Measurements from ENCODE around the gene SMYD3.

The SMYD3 gene

GRCh38 chr1:245926888-245927287, 580.2 kb downstream of the SMYD3 start:
- DNase-seq (ENCODE audit: insufficient read length, low spot score) (no peak), FAIRE-seq (no peak)
- no peak for TF ChIP-seq CTCF (IDR thresholded peaks at IDR 0.05; ENCODE audit: insufficient read depth, missing control alignments)

- TF ChIP-seq CTCF (IDR thresholded peaks at IDR 0.05; ENCODE audit: insufficient read depth, missing control alignments): no peak
- FAIRE-seq (no peak), DNase-seq (ENCODE audit: insufficient read length, low spot score) (no peak)
These were observed 583.9 kb downstream of the SMYD3 start for GRCh38 chr1:245923215-245923614.

- no peak for TF ChIP-seq CTCF (IDR thresholded peaks at IDR 0.05; ENCODE audit: insufficient read depth, missing control alignments)
- FAIRE-seq: no peak
- no peak for DNase-seq (ENCODE audit: insufficient read length, low spot score)
These were observed 585.7 kb downstream of the SMYD3 start for GRCh38 chr1:245921417-245921816.

- DNase-seq (ENCODE audit: insufficient read length, low spot score) (no peak), FAIRE-seq (no peak)
- TF ChIP-seq CTCF (IDR thresholded peaks at IDR 0.05; ENCODE audit: insufficient read depth, missing control alignments): no peak
These were observed 589.7 kb downstream of the SMYD3 start for GRCh38 chr1:245917403-245917802.

- FAIRE-seq (no peak), DNase-seq (ENCODE audit: insufficient read length, low spot score) (no peak)
- TF ChIP-seq CTCF (IDR thresholded peaks at IDR 0.05; ENCODE audit: insufficient read depth, missing control alignments): no peak
These were observed 591.2 kb downstream of the SMYD3 start for GRCh38 chr1:245915841-245916240.

GRCh38 chr1:245915406-245915805, 591.7 kb downstream of the SMYD3 start:
- no peak for DNase-seq (ENCODE audit: insufficient read length, low spot score)
- FAIRE-seq: no peak
- no peak for TF ChIP-seq CTCF (IDR thresholded peaks at IDR 0.05; ENCODE audit: insufficient read depth, missing control alignments)

- TF ChIP-seq CTCF (IDR thresholded peaks at IDR 0.05; ENCODE audit: insufficient read depth, missing control alignments): no peak
- no peak for DNase-seq (ENCODE audit: insufficient read length, low spot score)
- peak; percentile 32 for FAIRE-seq
These were observed 598.5 kb downstream of the SMYD3 start for GRCh38 chr1:245908543-245908942.
